GM15510 (cell line): ENCODE measurements around the gene SYTL3.

Experiments used
- POLR2A ChIP-seq: IDR thresholded peaks from 3 replicates; pipeline ENCODE4 v1.6.1; 2011; ENCODE audit warnings: borderline replicate concordance; ENCODE audit not compliant: insufficient read length; ENCODE audit errors: extremely low read depth

SYTL3 gene

GRCh38 chr6:158687506-158687905 is 37.7 kb downstream of the SYTL3 start:
- no peak for TF ChIP-seq POLR2A

- no peak for TF ChIP-seq POLR2A
Observed at GRCh38 chr6:158688860-158689259, 39.0 kb downstream of the SYTL3 start.

- TF ChIP-seq POLR2A = no peak
Observed at GRCh38 chr6:158694913-158695312, 45.1 kb downstream of the SYTL3 start.

- no peak for TF ChIP-seq POLR2A
Observed at GRCh38 chr6:158697811-158698210, 48.0 kb downstream of the SYTL3 start.

GRCh38 chr6:158698931-158699330 is 49.1 kb downstream of the SYTL3 start:
- no peak for TF ChIP-seq POLR2A

GRCh38 chr6:158703111-158703836 is 53.4 kb downstream of the SYTL3 start:
- TF ChIP-seq POLR2A = no peak

- TF ChIP-seq POLR2A = no peak
Observed at GRCh38 chr6:158703837-158704822, 54.3 kb downstream of the SYTL3 start.

GRCh38 chr6:158705386-158706126 is 55.7 kb downstream of the SYTL3 start:
- no peak for TF ChIP-seq POLR2A

GRCh38 chr6:158706369-158706982 is 56.6 kb downstream of the SYTL3 start:
- no peak for TF ChIP-seq POLR2A

- TF ChIP-seq POLR2A = no peak
Observed at GRCh38 chr6:158707120-158707820, 57.4 kb downstream of the SYTL3 start.

GRCh38 chr6:158707821-158708195 is 58.0 kb downstream of the SYTL3 start:
- no peak for TF ChIP-seq POLR2A

GRCh38 chr6:158708239-158708638 is 58.4 kb downstream of the SYTL3 start:
- TF ChIP-seq POLR2A = no peak

- no peak for TF ChIP-seq POLR2A
Observed at GRCh38 chr6:158709809-158710208, 60.0 kb downstream of the SYTL3 start.

- no peak for TF ChIP-seq POLR2A
Observed at GRCh38 chr6:158711264-158711663, 61.4 kb downstream of the SYTL3 start.
